IPS-15b (cell line): Measurements from ENCODE around the gene FMO5.

Experiments used
- H3K27me3 ChIP-seq: one replicate; pipeline ENCODE4 v1.6.1; 2013; ENCODE audit warnings: low read length; ENCODE audit not compliant: control insufficient read depth, insufficient read depth
- H3K36me3 ChIP-seq: one replicate; pipeline ENCODE4 v1.6.1; 2013; ENCODE audit warnings: low read length; ENCODE audit not compliant: control insufficient read depth, insufficient read depth
- H3K4me1 ChIP-seq: one replicate; pipeline ENCODE4 v1.6.1; 2013; ENCODE audit warnings: mild to moderate bottlenecking, low read length; ENCODE audit not compliant: control insufficient read depth, insufficient read depth
- H3K4me3 ChIP-seq: one replicate; pipeline ENCODE4 v1.5.1; 2013; ENCODE audit warnings: low read depth, low read length
- H3K9ac ChIP-seq: one replicate; pipeline ENCODE4 v1.6.1; 2013; ENCODE audit warnings: low read depth, mild to moderate bottlenecking, low read length
- H3K9me3 ChIP-seq: one replicate; pipeline ENCODE4 v1.6.1; 2013; ENCODE audit warnings: mild to moderate bottlenecking, low read length; ENCODE audit not compliant: control insufficient read depth, insufficient read depth

FMO5 gene

DNA sequence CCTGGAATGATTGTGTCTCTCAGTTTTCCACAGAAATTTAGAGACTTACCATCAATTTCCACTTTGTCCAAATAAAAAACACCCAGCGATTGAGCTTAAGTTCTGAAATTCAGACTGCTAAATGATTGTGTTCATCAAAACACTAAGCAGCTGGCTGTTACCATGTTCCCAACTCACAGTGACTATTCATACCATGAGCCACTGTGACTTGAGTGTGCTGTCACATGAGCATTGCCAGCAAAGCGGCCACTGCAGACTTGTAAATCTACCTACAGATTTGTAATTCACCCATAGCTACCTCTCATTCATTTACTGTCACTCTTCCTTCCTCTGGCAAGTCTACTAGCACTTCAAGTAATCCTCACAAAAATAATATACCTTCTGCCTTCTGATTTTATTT, 35.6 kb downstream of the FMO5 start:
- Histone ChIP-seq H3K4me1 (peaks cover 6% of the 10 kb centered on the region), H3K36me3 (no peaks in the 10 kb centered on the region), H3K9me3 (no peaks in the 10 kb centered on the region), H3K27me3 (no peaks in the 10 kb centered on the region), H3K9ac (no peak overlapping the region), H3K4me3 (no peak overlapping the region)

DNA sequence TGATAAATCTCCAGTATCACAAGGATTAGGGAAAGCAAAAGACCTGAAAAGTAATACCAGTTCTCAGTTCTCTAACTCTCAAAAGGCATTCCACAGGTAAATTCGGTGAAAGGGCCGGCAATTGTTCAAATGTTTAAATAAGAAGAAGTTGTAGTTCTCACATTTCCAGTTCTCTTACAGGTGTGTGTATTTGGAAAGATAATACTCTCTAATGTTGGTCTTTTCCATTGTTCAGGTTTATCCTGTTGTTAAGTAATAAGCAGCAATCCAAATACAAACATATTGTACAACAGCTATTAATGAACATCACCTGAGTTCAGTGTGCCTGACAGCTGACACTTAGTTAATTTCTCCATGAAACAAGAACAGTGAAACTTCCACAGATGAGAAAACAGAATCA, 39.7 kb downstream of the FMO5 start:
- no peaks in the 10 kb centered on the region for H3K36me3 ChIP-seq
- H3K4me1 ChIP-seq, result peaks cover 6% of the 10 kb centered on the region
- H3K27me3 ChIP-seq, result no peaks in the 10 kb centered on the region
- H3K9me3 ChIP-seq, result no peaks in the 10 kb centered on the region
- no peak overlapping the region for H3K9ac ChIP-seq
- H3K4me3 ChIP-seq, result no peak overlapping the region

GRCh38 chr1:147177611-147178380, 47.3 kb downstream of the FMO5 start:
- H3K4me1 ChIP-seq, result no peaks in the 10 kb centered on the region
- peaks cover 12% of the 10 kb centered on the region for H3K27me3 ChIP-seq
- H3K4me3 ChIP-seq, result peak overlapping the region; percentile 20
- H3K9ac ChIP-seq, result no peak overlapping the region
- no peaks in the 10 kb centered on the region for H3K36me3 ChIP-seq
- H3K9me3 ChIP-seq, result no peaks in the 10 kb centered on the region

- H3K9me3 ChIP-seq, result no peaks in the 10 kb centered on the region
- H3K4me3 ChIP-seq, result peak within 1 kb of the TSS; percentile 93
- peaks cover under 1% of the 10 kb centered on the region for H3K36me3 ChIP-seq
- H3K4me1 ChIP-seq, result peaks cover 4% of the 10 kb centered on the region
- H3K27me3 ChIP-seq, result peaks cover 2% of the 10 kb centered on the region
- H3K9ac ChIP-seq, result peak within 1 kb of the TSS; percentile 82
These were observed 52.7 kb downstream of the FMO5 start, which contains the start of gene PRKAB2 for GRCh38 chr1:147172168-147173016. Gene PRKAB2, minus strand, starts transcription at chr1:147172470. Its CDS starts 326 bp downstream, at chr1:147172144.

- Histone ChIP-seq H3K9me3 (no peaks in the 10 kb centered on the region), H3K36me3 (peaks cover 3% of the 10 kb centered on the region), H3K27me3 (no peaks in the 10 kb centered on the region), H3K4me1 (peaks cover 4% of the 10 kb centered on the region), H3K4me3 (peak overlapping the region; percentile 93), H3K9ac (peak overlapping the region; percentile 82)
These were observed 53.6 kb downstream of the FMO5 start for GRCh38 chr1:147171399-147172167.

DNA sequence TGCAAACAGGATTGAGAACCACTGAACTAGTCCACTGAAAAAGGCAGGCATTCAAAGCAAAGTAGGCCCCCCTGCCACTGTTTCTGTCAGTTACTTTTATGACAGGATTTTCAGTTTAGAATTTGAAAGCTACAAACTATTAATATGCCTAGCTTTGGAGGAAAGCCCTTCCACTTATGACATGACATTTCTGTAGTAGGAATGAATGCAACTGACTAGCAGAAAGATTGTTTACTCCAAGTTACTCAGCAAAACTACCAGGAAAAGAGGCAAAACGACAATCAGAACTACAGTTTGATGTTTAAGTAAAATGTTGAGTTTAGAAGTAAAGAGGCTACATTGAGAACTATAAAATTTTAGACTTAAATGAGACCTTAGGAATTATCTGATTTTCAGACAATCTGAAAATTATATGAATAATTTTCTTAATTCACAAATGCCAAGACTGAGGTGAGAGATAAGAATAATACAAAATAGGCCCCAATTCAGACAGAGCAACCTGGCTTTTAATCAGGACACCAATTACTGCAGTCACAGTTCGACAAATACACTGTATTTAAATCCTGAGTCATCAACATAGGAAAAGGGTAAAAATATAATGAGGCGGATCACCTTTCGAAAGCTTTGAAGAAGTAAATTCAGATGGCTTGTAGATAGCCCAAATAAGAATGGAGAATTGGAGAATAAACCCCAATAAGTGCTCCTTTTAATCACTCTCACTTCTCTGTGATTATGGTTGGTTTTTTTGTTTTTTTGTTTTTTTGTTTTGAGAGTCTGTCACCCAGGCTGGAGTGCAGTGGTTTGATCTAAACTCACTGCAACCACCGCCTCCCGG, 55.1 kb downstream of the FMO5 start:
- Histone ChIP-seq H3K36me3 (peaks cover 3% of the 10 kb centered on the region), H3K9me3 (no peaks in the 10 kb centered on the region), H3K4me3 (peak overlapping the region; percentile 2), H3K4me1 (peaks cover 4% of the 10 kb centered on the region), H3K9ac (no peak overlapping the region), H3K27me3 (no peaks in the 10 kb centered on the region)

DNA sequence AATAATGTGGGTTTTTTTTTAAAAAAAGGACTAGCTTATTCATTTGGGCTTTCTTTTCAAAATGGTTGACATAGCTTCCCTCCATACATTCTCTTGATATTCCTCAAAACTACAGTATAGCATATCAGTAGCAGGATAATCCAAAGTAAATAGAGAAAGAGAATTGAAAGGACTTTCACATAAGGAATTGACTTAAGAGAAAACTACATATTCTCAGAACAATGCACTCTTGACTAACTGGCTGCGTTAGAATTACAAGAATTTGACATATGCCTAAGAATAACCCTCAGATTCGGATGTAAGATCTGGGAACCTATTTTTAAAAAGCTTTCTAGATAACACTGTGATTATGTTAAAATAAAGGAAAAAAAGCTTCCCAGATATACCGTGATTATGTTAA, 56.0 kb downstream of the FMO5 start:
- Histone ChIP-seq H3K27me3 (no peaks in the 10 kb centered on the region), H3K4me1 (peaks cover 4% of the 10 kb centered on the region), H3K9ac (no peak overlapping the region), H3K4me3 (no peak overlapping the region), H3K9me3 (no peaks in the 10 kb centered on the region), H3K36me3 (peaks cover 3% of the 10 kb centered on the region)

- Histone ChIP-seq H3K27me3 (no peaks in the 10 kb centered on the region), H3K4me3 (no peak overlapping the region), H3K36me3 (peaks cover 3% of the 10 kb centered on the region), H3K9ac (no peak overlapping the region), H3K9me3 (no peaks in the 10 kb centered on the region), H3K4me1 (peaks cover 4% of the 10 kb centered on the region)
These were observed 56.5 kb downstream of the FMO5 start for GRCh38 chr1:147168626-147169058.

- Histone ChIP-seq H3K36me3 (peaks cover 3% of the 10 kb centered on the region), H3K9me3 (no peaks in the 10 kb centered on the region), H3K9ac (no peak overlapping the region), H3K4me1 (peaks cover 4% of the 10 kb centered on the region), H3K27me3 (no peaks in the 10 kb centered on the region), H3K4me3 (no peak overlapping the region)
These were observed 57.8 kb downstream of the FMO5 start for GRCh38 chr1:147167365-147167764.

GRCh38 chr1:147163019-147163418, 62.1 kb downstream of the FMO5 start:
- peaks cover 11% of the 10 kb centered on the region for H3K36me3 ChIP-seq
- no peaks in the 10 kb centered on the region for H3K9me3 ChIP-seq
- H3K4me3 ChIP-seq, result no peak overlapping the region
- H3K9ac ChIP-seq, result no peak overlapping the region
- H3K4me1 ChIP-seq, result no peaks in the 10 kb centered on the region
- H3K27me3 ChIP-seq, result no peaks in the 10 kb centered on the region

DNA sequence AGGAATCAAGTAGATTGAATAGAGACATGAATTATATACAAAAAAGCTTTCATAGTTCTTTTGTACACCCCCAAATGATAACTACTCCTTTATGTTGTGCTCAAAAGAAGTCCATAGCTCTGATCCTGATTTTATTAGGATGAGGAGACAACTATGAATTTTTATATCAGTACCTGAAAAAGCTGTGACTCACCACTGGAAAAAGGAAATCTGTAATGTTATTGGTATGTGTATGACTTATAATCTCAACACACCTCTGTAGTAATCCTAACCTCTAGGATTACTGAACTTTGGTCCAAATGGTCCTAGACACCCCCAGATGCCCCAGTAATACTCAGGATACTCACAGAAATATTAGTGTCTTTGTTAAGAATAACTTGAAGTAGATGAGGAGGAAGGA, 63.0 kb downstream of the FMO5 start:
- H3K4me3 ChIP-seq, result no peak overlapping the region

More for the DNA sequence above, 63.0 kb downstream of the FMO5 start:
- Histone ChIP-seq H3K27me3 (no peaks in the 10 kb centered on the region), H3K4me1 (no peaks in the 10 kb centered on the region), H3K9ac (no peak overlapping the region), H3K36me3 (peaks cover 8% of the 10 kb centered on the region), H3K9me3 (no peaks in the 10 kb centered on the region)
